H1 (cell line): Measurements from ENCODE around the gene SLC6A8. TPM values are rescaled to one million over a fixed set of nuclear protein-coding genes. Genes with fewer than 3 reads are reported as not detected.
A peak's percentile ranks its signal among the peaks of the same experiment; 100 is the strongest.

ENCODE experiments used
- CTCF ChIA-PET: fragments of 300-600 bp; sonication (Branson Sonifier 250); formaldehyde crosslinking; loops from one replicate; lab custom pipeline; 2021; ENCODE audit not compliant: partially characterized antibody; lab: Charles Lee
- POLR2A ChIA-PET: fragments of 300-600 bp; sonication (Branson Sonifier 250); formaldehyde crosslinking; loops from one replicate; lab custom pipeline; 2021; ENCODE audit warnings: inconsistent platforms; ENCODE audit not compliant: partially characterized antibody; lab: Charles Lee
- DNase-seq, 2 experiments: peaks; one replicate each; pipeline versions ENCODE4 v3.0.0 to v3.0.0-alpha.2; 2010 to 2022; ENCODE audit warnings: low spot score in 2 of 2, low read depth in 1 of 2, mixed read lengths in 1 of 2
- FAIRE-seq: peaks from 2 replicates; lab custom pipeline; 2011; peaks lifted over from hg19 to GRCh38; lab: Jason Lieb, UNC
- H2AFZ ChIP-seq: 2 replicates; pipeline ENCODE4 v1.8.1; 2012; ENCODE audit warnings: low read length, inconsistent platforms
- H2AK5ac ChIP-seq: 2 replicates; pipeline ENCODE4 v1.6.1; 2013; ENCODE audit warnings: low read depth, low read length
- H2BK120ac ChIP-seq: replicated peaks from 2 replicates; pipeline ENCODE3; 2013; ENCODE audit warnings: low read depth, low read length, inconsistent platforms
- H2BK12ac ChIP-seq: 2 replicates; pipeline ENCODE4 v1.6.1; 2013; ENCODE audit warnings: low read depth, low read length
- H2BK15ac ChIP-seq: 2 replicates; pipeline ENCODE4 v1.6.1; 2013; ENCODE audit warnings: low read length
- H2BK20ac ChIP-seq: 2 replicates; pipeline ENCODE4 v1.6.1; 2013; ENCODE audit warnings: low read length
- H2BK5ac ChIP-seq: 2 replicates; pipeline ENCODE4 v1.6.1; 2013; ENCODE audit warnings: low read depth, low read length
- H3K14ac ChIP-seq: 2 replicates; pipeline ENCODE4 v1.6.1; 2013; ENCODE audit warnings: inconsistent platforms; ENCODE audit not compliant: insufficient read length
- H3K18ac ChIP-seq: 2 replicates; pipeline ENCODE4 v1.6.1; 2013; ENCODE audit warnings: low read length; ENCODE audit errors: extremely low read depth
- H3K23ac ChIP-seq: 2 replicates; pipeline ENCODE4 v1.6.1; 2013; ENCODE audit warnings: inconsistent platforms; ENCODE audit not compliant: insufficient read length
- H3K23me2 ChIP-seq: 2 replicates; pipeline ENCODE4 v1.6.1; 2013; ENCODE audit warnings: low read depth, low read length
- H3K27ac ChIP-seq: 2 replicates; pipeline ENCODE4 v1.6.1; 2011; ENCODE audit warnings: low read depth, low read length, inconsistent platforms
- H3K27me3 ChIP-seq, 4 experiments: replicated peaks in 1 of 4; 1 replicate in 1 of 4; 2 replicates in 3 of 4; pipeline versions ENCODE4 v1.6.1 to v1.8.1; 2011 to 2013; ENCODE audit warnings: low read length in 3 of 4, mild to moderate bottlenecking in 3 of 4, inconsistent platforms in 2 of 4, mixed read lengths in 2 of 4, moderate library complexity in 1 of 4; ENCODE audit not compliant: control insufficient read depth in 3 of 4, insufficient read depth in 3 of 4; ENCODE audit errors: extremely low read depth in 1 of 4
- H3K36me3 ChIP-seq, 4 experiments: 2 replicates each; pipeline versions ENCODE4 v1.6.1 to v1.8.1; 2011 to 2013; ENCODE audit warnings: mild to moderate bottlenecking in 4 of 4, low read length in 3 of 4, moderate library complexity in 2 of 4, control low read depth in 1 of 4, inconsistent platforms in 1 of 4; ENCODE audit not compliant: insufficient read depth in 4 of 4, control insufficient read depth in 2 of 4
- H3K4ac ChIP-seq: replicated peaks from 2 replicates; pipeline ENCODE3; 2013; ENCODE audit warnings: low read length, low read depth, mixed read lengths, inconsistent platforms; ENCODE audit not compliant: insufficient read length
- H3K4me1 ChIP-seq, 4 experiments: replicated peaks in 1 of 4; 1 replicate in 1 of 4; 2 replicates in 3 of 4; pipeline versions ENCODE4 v1.6.1 to v1.8.1; 2011 to 2013; ENCODE audit warnings: low read length in 3 of 4, inconsistent platforms in 2 of 4, mixed read lengths in 1 of 4; ENCODE audit not compliant: insufficient read depth in 4 of 4, control insufficient read depth in 3 of 4
- H3K4me2 ChIP-seq, 2 experiments: 2 replicates each; pipeline versions ENCODE4 v1.6.1 to v1.8.1; 2011 to 2013; ENCODE audit warnings: low read depth in 2 of 2, low read length in 2 of 2, control low read depth in 1 of 2, inconsistent platforms in 1 of 2, mild to moderate bottlenecking in 1 of 2; ENCODE audit not compliant: insufficient read depth in 1 of 2
- H3K4me3 ChIP-seq, 4 experiments: fragments of 200-600, 300-600 bp in 1 of 4; sonication (generic), shearing (Covaris generic), sonication (Bioruptor Twin) in 1 of 4; 2 replicates each; pipeline versions ENCODE4 v1.5.1 to v1.8.1; 2011 to 2016; ENCODE audit warnings: low read length in 4 of 4, low read depth in 3 of 4, control low read depth in 2 of 4, inconsistent platforms in 2 of 4, mild to moderate bottlenecking in 2 of 4, mixed read lengths in 1 of 4, moderate library complexity in 1 of 4; ENCODE audit not compliant: insufficient read depth in 2 of 4; ENCODE audit errors: extremely low read depth in 1 of 4
- H3K56ac ChIP-seq: replicated peaks from 2 replicates; pipeline ENCODE3; 2013; ENCODE audit warnings: low read depth, mild to moderate bottlenecking, mixed read lengths, low read length, inconsistent platforms; ENCODE audit not compliant: insufficient read length
- H3K79me1 ChIP-seq: 2 replicates; pipeline ENCODE4 v1.6.1; 2013; ENCODE audit warnings: low read depth, low read length, control low read depth
- H3K79me2 ChIP-seq, 2 experiments: 2 replicates each; pipeline versions ENCODE4 v1.6.1 to v1.8.1; 2012 to 2013; ENCODE audit warnings: low read length in 2 of 2, mild to moderate bottlenecking in 2 of 2, inconsistent platforms in 1 of 2; ENCODE audit not compliant: insufficient read depth in 2 of 2, control insufficient read depth in 1 of 2
- H3K9ac ChIP-seq, 4 experiments: replicated peaks in 1 of 4; 1 replicate in 1 of 4; 2 replicates in 3 of 4; pipeline versions ENCODE4 v1.6.1 to v1.8.1; 2011 to 2013; ENCODE audit warnings: low read depth in 3 of 4, low read length in 3 of 4, control low read depth in 2 of 4, mild to moderate bottlenecking in 2 of 4, moderate library complexity in 2 of 4, inconsistent platforms in 1 of 4; ENCODE audit errors: extremely low read depth in 1 of 4
- H3K9me3 ChIP-seq, 2 experiments: 2 replicates each; pipeline versions ENCODE4 v1.6.1 to v1.8.1; 2012 to 2013; ENCODE audit warnings: mild to moderate bottlenecking in 2 of 2, moderate library complexity in 2 of 2, control low read depth in 1 of 2, inconsistent platforms in 1 of 2, low read depth in 1 of 2, low read length in 1 of 2, mixed read lengths in 1 of 2; ENCODE audit not compliant: insufficient read depth in 2 of 2
- H4K20me1 ChIP-seq, 2 experiments: replicated peaks in 1 of 2; 2 replicates each; pipeline versions ENCODE3 to v1.8.1; 2011 to 2013; ENCODE audit warnings: inconsistent platforms in 2 of 2, low read length in 2 of 2, mild to moderate bottlenecking in 1 of 2; ENCODE audit not compliant: insufficient read depth in 2 of 2, control insufficient read depth in 1 of 2
- H4K5ac ChIP-seq: 2 replicates; pipeline ENCODE4 v1.6.1; 2013; ENCODE audit warnings: low read length, low read depth, mixed read lengths, inconsistent platforms; ENCODE audit not compliant: insufficient read length
- H4K8ac ChIP-seq: 2 replicates; pipeline ENCODE4 v1.8.0; 2013; ENCODE audit warnings: mild to moderate bottlenecking, moderate library complexity, low read length, inconsistent platforms; ENCODE audit not compliant: insufficient read depth; ENCODE audit errors: extremely low read depth
- H4K91ac ChIP-seq: replicated peaks from 2 replicates; pipeline ENCODE3; 2013; ENCODE audit warnings: low read length, mixed read lengths, inconsistent platforms; ENCODE audit not compliant: insufficient read length
- ATF2 ChIP-seq: IDR thresholded peaks from 2 replicates; pipeline ENCODE4 v1.6.1; 2012; ENCODE audit warnings: low read length, inconsistent platforms
- BCL11A ChIP-seq, 2 experiments: IDR thresholded peaks; one replicate each; pipeline ENCODE4 v1.6.1; 2011; ENCODE audit warnings: low read depth in 2 of 2, low read length in 2 of 2, mild to moderate bottlenecking in 2 of 2
- EGR1 ChIP-seq: IDR thresholded peaks from 2 replicates; pipeline ENCODE4 v1.6.1; 2011; ENCODE audit warnings: low read depth, low read length, borderline replicate concordance
- SIRT6 ChIP-seq: IDR thresholded peaks from one replicate; pipeline ENCODE4 v1.7.1; 2012; ENCODE audit warnings: low read length, inconsistent platforms
- TEAD4 ChIP-seq: IDR thresholded peaks from 2 replicates; pipeline ENCODE4 v1.6.1; 2012; ENCODE audit warnings: low read depth, low read length, inconsistent platforms, mixed read lengths
- YY1 ChIP-seq: IDR thresholded peaks from 2 replicates; pipeline ENCODE4 v1.6.1; 2011; ENCODE audit warnings: low read depth, mild to moderate bottlenecking, low read length
- WGBS, 2 experiments: shearing (Covaris generic) in 1 of 2; methylation state at CpG; one replicate each; pipeline versions ENCODE4 v1.1.6 to v1.1.7; 2013 to 2015; ENCODE audit warnings: low lambda C conversion rate in 2 of 2, mixed read lengths in 2 of 2, inconsistent platforms in 1 of 2, low coverage in 1 of 2, missing lambda C conversion rate in 1 of 2; ENCODE audit not compliant: insufficient replicate concordance in 2 of 2, insufficient coverage in 1 of 2, insufficient read length in 1 of 2; ENCODE audit errors: extremely low coverage in 1 of 2, missing lambda C conversion rate in 1 of 2; 5-methylcytosine and 5-hydroxymethylcytosine counted together
- polyA plus RNA-seq, 7 experiments: library from polyadenylated mRNA; depleted of rRNA in 3 of 7; stranded (reverse) in 5 of 7; unstranded in 2 of 7; fragments of >200 nt in 5 of 7; fragments of 200-250 nt in 2 of 7; gene quantifications; 1 replicate in 5 of 7; 2 replicates in 1 of 7; 4 replicates in 1 of 7; pipeline versions ENCODE4 v1.2.1 to v1.2.3, GENCODE V29; 2011 to 2013; ENCODE audit warnings: missing spikeins in 2 of 7, mixed read lengths in 2 of 7
- total RNA-seq: library from RNA; stranded (reverse); fragmentation: NEBNext Ultra II Directional; extraction: Animal tissue kit (Norgen Biotek cat#: 25700); gene quantifications from 2 replicates; pipeline ENCODE4 v1.2.1, GENCODE V29; 2021

The SLC6A8 gene
- total and polyA plus RNA-seq, 2 of the 8 experiments (the other 6 are each of a cell fraction or from before 2014, with no cell fraction given), result 87.7 to 94.7 TPM

- H3K36me3 ChIP-seq, result peaks cover 0 to 40% (median 10%) of the 10 kb centered on the region in 4 experiments; a peak in 5 of 8 replicates
- H2BK12ac ChIP-seq, result no peak overlapping the region
- TF ChIP-seq YY1, result no peak
- TF ChIP-seq TEAD4, result no peak
- TF ChIP-seq ATF2, result no peak
- TF ChIP-seq EGR1, result no peak
- TF ChIP-seq SIRT6, result no peak
- TF ChIP-seq BCL11A (IDR thresholded peaks at IDR 0.05; ENCODE audit: low read depth in 2 of 2, low read length in 2 of 2), result no peak
- no peak overlapping the region for H2BK120ac ChIP-seq
- no peak for DNase-seq
- POLR2A ChIA-PET, result no interaction called here
- H2BK20ac ChIP-seq, result no peak overlapping the region
- H3K79me2 ChIP-seq, result peaks cover 0 to 13% of the 10 kb centered on the region in 2 experiments; a peak in 3 of 4 replicates
- H3K4me2 ChIP-seq, result peak overlapping the region; percentile 21 to 83; a peak in 3 of 4 replicates
- H3K18ac ChIP-seq, result no peak overlapping the region
- no peaks in the 10 kb centered on the region; the same call in 1 of the 2 replicates for H3K79me1 ChIP-seq
- H3K9ac ChIP-seq, result no peak overlapping the region
- H3K27ac ChIP-seq, result no peak overlapping the region
- CTCF ChIA-PET, result no interaction called here
- H2BK5ac ChIP-seq, result no peak overlapping the region
- 0 out of 8 replicates have a peak overlapping the region, but pooled peaks of 1 of the 4 experiments have one; percentile 53 for H3K4me3 ChIP-seq
- no peak overlapping the region for H2AFZ ChIP-seq
- no peak overlapping the region for H3K14ac ChIP-seq
- H3K27me3 ChIP-seq, result no peaks in the 10 kb centered on the region
- H3K23me2 ChIP-seq, result no peaks in the 10 kb centered on the region
- 100% methylated on average over 1 of the region's 14 CpGs; no CpG with 5 or more reads in 1 of the 2 experiments for WGBS, 2 experiments
- no peak overlapping the region for H3K4ac ChIP-seq
- H2BK15ac ChIP-seq, result no peak overlapping the region
- no peak overlapping the region for H4K8ac ChIP-seq
- no peaks in the 10 kb centered on the region for H3K9me3 ChIP-seq
- H3K23ac ChIP-seq, result no peak overlapping the region
- H2AK5ac ChIP-seq, result no peak overlapping the region
- H4K20me1 ChIP-seq, result peaks cover 2 to 4% of the 10 kb centered on the region in 2 experiments
- peaks cover 0 to 25% (median 8%) of the 10 kb centered on the region in 4 experiments; a peak in 6 of 7 replicates for H3K4me1 ChIP-seq
- H4K5ac ChIP-seq, result no peak overlapping the region
- H3K56ac ChIP-seq, result no peak overlapping the region
- FAIRE-seq, result no peak
- H4K91ac ChIP-seq, result no peak overlapping the region
Observed at GRCh38 chrX:153690466-153690865, 2.7 kb downstream of the SLC6A8 start.
